HG03064 (cell line): Measurements from ENCODE around the gene SFRP2.
A peak's percentile ranks its signal among the peaks of the same experiment; 100 is the strongest.

Experiments
- ATAC-seq: cut with Tn5 transposase; IDR thresholded peaks from one replicate; pipeline ENCODE4 v1.9.1; 2021; ENCODE audit warnings: low read depth; ENCODE audit not compliant: unreplicated experiment

Gene SFRP2

GRCh38 chr4:153777421-153777820, 11.5 kb downstream of the SFRP2 start:
- ATAC-seq, result no peak

GRCh38 chr4:153776601-153777000, 12.3 kb downstream of the SFRP2 start:
- ATAC-seq, result no peak

- ATAC-seq, result no peak
Observed at GRCh38 chr4:153773236-153773690, 15.6 kb downstream of the SFRP2 start.

- ATAC-seq, result no peak
Observed at GRCh38 chr4:153771046-153771445, 17.8 kb downstream of the SFRP2 start.

- ATAC-seq, result no peak
Observed at GRCh38 chr4:153766758-153767157, 22.1 kb downstream of the SFRP2 start.

- ATAC-seq, result no peak
Observed at GRCh38 chr4:153765894-153766293, 23.0 kb downstream of the SFRP2 start.

- ATAC-seq, result no peak
Observed at GRCh38 chr4:153764601-153765368, 24.1 kb downstream of the SFRP2 start.

- ATAC-seq, result no peak
Observed at GRCh38 chr4:153763404-153763803, 25.5 kb downstream of the SFRP2 start.

GRCh38 chr4:153759407-153760316, 29.2 kb downstream of the SFRP2 start, which contains the start of gene RNF175:
TSS of gene RNF175 (minus strand) at chr4:153760024. CDS start at chr4:153759862, 162 bp downstream.
- ATAC-seq, result no peak

GRCh38 chr4:153758688-153759406, 30.0 kb downstream of the SFRP2 start:
- ATAC-seq, result no peak

GRCh38 chr4:153758136-153758535, 30.7 kb downstream of the SFRP2 start:
- no peak for ATAC-seq

- no peak for ATAC-seq
Observed at GRCh38 chr4:153757407-153757806, 31.5 kb downstream of the SFRP2 start.

- no peak for ATAC-seq
Observed at GRCh38 chr4:153755186-153755585, 33.7 kb downstream of the SFRP2 start.

- peak; percentile 81 for ATAC-seq
Observed at GRCh38 chr4:153750197-153750817, 38.6 kb downstream of the SFRP2 start.

GRCh38 chr4:153748378-153748777, 40.5 kb downstream of the SFRP2 start:
- no peak for ATAC-seq

- no peak for ATAC-seq
Observed at GRCh38 chr4:153747406-153747955, 41.4 kb downstream of the SFRP2 start.

GRCh38 chr4:153745651-153746050, 43.2 kb downstream of the SFRP2 start:
- ATAC-seq, result no peak

GRCh38 chr4:153741541-153741940, 47.3 kb downstream of the SFRP2 start:
- ATAC-seq, result no peak

- ATAC-seq, result no peak
Observed at GRCh38 chr4:153735906-153736461, 52.9 kb downstream of the SFRP2 start.
